PC-9 (cell line): ENCODE measurements around the gene MSI2.

Source experiments
- CTCF ChIP-seq: fragments of 200-600 bp; sonication (generic); conservative IDR thresholded peaks from 2 replicates; pipeline ENCODE4 v1.6.1; 2017; ENCODE audit warnings: mixed run types, antibody characterized with exemption, mild to moderate bottlenecking, moderate library complexity
- EZH2 ChIP-seq: fragments of 200-600 bp; sonication (generic); IDR thresholded peaks from 2 replicates; pipeline ENCODE4 v1.8.0; 2017; ENCODE audit warnings: antibody characterized with exemption, low read depth

- TF ChIP-seq CTCF: no peak
- TF ChIP-seq EZH2: no peak
Observed at GRCh38 chr17:57274162-57274561, 17.8 kb downstream of the MSI2 start.
